Measurements from ENCODE around the gene SLC4A3.
"Not testable (repeated sequence)": the region's sequence is repeated elsewhere in the genome, so short reads cannot be mapped to it uniquely, and the experiment has no call there.

Gene SLC4A3

GRCh38 chr2:219679041-219679440 is 51.6 kb downstream of the SLC4A3 start:
- DNase-seq (ENCODE audit: low read depth) = no peak

DNA sequence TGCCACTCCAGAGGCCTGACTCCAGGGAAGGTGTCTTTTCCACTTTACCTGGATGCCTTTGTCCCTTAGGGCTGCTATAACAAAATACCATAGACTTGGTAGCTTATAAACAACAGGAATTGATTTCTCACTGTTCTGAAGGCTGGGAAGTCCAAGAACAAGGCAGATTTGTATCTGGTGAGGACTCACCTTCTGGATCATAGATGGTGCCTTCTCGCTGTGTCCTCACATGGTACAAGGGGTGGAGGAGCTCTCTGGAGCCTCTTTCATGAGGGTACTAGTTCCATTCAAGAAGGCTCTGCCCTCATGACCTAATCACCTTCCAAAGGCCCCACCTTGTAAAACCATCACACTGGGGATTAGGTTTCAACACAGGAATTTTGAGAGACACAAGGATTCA is 52.1 kb downstream of the SLC4A3 start:
- no peak for DNase-seq (ENCODE audit: low read depth)

DNA sequence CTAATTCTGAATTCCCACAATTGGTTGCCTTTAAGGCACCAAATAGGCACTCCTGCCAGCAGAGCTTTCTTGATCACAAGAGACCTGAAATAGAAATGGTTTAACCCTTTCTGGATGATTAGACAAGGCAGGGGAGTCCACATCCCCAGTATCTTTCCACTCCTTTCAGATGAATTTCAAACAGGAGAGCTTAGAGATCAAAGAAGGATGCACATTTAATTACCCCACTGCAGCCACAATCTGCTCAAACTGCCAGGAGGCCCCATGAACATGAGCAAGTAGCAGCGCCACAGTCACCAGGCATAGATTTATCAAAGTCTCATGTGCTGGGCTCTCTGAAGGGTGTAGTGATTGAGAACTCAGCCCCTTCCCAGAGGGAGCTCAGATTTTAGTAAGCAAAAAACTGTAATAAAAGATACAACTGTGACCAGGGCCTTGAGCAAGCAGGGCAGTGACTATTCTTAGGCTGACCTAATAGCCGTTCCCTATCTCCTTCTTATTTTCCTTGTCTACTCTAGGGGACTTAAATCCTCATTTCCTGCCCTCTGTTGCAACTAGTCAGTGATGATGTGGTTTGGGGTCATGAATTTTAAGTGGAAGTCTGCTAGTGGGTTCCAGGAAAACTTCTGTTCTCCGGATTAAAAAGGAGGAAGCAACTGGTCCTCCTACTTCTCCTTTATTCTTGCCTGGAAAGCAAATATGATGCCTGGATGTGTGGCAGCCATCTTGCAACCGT is 53.7 kb downstream of the SLC4A3 start:
- no peak for DNase-seq (ENCODE audit: low read depth)

- no peak for DNase-seq (ENCODE audit: low read depth)
Observed at GRCh38 chr2:219681694-219682300, 54.4 kb downstream of the SLC4A3 start.

DNA sequence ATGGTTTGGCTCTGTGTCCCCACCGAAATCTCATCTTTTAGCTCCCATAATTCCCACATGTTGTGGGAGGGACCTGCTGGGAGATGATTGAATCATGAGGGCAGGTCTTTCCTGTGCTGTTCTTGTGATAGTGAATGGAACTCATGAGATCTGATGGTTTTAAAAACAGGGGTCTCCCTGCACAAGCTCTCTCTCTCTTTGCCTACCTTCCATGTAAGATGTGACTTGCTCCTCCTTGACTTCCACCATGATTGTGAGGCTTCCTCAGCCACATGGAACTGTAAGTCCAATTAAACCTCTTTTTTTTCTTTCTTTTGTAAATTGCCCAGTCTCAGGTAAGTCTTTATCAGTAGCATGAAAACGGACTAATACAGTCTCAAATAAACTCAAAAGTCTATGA is 56.0 kb downstream of the SLC4A3 start:
- DNase-seq (ENCODE audit: low read depth) = not testable (repeated sequence)

- DNase-seq (ENCODE audit: low read depth) = no peak
Observed at GRCh38 chr2:219684721-219685689, 57.6 kb downstream of the SLC4A3 start.

GRCh38 chr2:219687272-219687671 is 59.8 kb downstream of the SLC4A3 start:
- no peak for DNase-seq (ENCODE audit: low read depth)

GRCh38 chr2:219687882-219688559 is 60.6 kb downstream of the SLC4A3 start:
- DNase-seq (ENCODE audit: low read depth) = no peak

DNA sequence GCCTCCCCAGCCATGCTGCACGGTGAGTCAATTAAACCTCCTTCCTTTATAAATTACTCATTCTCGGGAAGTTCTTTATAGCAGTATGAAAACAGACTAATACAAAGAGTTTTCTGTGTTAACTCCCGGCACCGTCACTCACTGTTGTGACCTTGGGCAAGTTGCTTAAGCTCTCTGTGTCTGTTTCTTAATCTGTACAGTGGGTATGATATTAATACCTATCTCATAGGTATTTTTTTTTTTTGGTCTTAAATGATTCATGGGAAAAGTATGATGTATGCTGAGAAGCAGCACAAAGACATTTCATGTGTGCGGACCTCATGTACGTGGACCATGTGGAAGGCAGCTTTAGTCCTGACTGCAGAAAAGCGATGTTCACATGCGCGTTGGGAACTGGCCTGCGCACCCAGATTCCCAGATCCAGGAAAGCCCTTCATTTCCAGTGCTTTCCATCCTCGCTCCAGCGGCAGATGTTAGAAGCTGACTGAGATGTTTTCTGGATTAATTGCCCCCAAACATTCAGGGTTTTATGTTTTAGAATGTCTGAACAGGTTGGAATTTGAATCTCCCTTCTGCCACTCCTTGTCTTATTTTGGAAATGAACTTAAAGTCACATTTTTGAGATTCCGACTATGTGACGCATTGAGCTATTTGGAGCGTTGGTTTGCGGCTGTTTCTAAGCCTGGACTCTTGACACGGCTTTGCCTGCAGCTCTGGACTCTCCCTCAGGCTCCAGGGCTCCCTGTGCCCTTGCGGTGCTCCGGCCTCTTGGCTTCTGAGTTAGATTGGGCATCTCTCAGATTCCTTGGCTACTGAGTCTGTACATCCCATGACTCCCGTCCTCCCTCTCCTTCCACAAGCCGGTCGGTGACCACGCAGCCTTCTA is 61.4 kb downstream of the SLC4A3 start:
- no peak for DNase-seq (ENCODE audit: low read depth)

DNA sequence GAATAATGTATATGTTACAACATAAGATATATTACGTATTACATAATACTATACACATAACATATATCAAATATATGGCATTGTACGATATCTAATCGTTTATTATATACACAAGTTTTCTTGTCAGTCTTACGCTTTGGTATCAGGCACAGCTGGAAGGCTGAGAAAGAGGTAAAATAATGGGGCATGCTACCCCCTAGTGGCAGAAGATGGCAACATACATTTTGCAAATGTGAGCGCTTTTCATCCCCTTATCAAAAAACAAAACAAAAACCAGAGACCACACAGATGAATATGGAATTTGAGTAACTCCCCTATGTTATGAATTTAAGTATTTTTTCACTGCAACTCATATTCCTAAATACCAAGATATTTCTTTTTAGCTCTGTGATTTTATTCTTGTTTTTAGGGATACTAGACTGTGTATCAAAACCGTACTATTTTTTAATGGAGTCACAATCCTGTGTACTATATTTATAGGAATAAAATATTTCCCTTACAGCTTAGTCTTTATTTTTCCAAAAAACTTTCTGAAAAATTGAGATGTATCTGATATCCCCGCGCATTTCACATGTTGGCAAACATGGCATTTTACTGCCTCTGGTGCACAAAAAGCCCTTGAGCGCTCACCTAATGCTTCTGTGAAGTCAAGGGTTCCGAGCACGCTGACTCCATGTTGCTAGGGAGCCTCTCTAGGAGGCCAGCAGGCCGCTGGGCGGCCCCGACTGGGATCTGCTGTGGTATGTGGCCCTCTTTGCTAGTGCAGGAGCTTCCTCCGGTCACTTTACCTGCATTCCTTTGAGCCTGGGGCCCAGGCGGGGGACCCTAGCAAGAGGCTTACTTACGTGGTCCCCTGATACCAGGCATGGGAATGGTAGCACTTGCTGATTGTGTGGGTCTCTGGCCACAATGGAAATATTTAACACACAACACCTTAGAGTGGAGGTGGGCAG is 62.5 kb downstream of the SLC4A3 start:
- peak; percentile 15 for DNase-seq (ENCODE audit: low read depth)

- DNase-seq (ENCODE audit: low read depth) = no peak
Observed at GRCh38 chr2:219691571-219691970, 64.1 kb downstream of the SLC4A3 start.
